ENCODE measurements around the gene MRPS22.

MRPS22 gene

GRCh38 chr3:139343895-139344856 is at the start of gene MRPS22:
Gene MRPS22 (plus strand): TSS chr3:139344020. CDS start chr3:139344027, 7 bp downstream.
- in situ Hi-C loops (cut with HindIII; ENCODE audit: low sequenced_read_pairs), result loop anchor here (10.0 kb wide), 1 partner anchor 229 kb away; no protein-coding TSS in a partner anchor
- peak within 1 kb of the TSS; percentile 82 for H3K4me3 ChIP-seq (ENCODE audit: low read depth, low read length)
- peak; percentile 75 for DNase-seq (ENCODE audit: low read depth)
- TF ChIP-seq, protein P1, sequence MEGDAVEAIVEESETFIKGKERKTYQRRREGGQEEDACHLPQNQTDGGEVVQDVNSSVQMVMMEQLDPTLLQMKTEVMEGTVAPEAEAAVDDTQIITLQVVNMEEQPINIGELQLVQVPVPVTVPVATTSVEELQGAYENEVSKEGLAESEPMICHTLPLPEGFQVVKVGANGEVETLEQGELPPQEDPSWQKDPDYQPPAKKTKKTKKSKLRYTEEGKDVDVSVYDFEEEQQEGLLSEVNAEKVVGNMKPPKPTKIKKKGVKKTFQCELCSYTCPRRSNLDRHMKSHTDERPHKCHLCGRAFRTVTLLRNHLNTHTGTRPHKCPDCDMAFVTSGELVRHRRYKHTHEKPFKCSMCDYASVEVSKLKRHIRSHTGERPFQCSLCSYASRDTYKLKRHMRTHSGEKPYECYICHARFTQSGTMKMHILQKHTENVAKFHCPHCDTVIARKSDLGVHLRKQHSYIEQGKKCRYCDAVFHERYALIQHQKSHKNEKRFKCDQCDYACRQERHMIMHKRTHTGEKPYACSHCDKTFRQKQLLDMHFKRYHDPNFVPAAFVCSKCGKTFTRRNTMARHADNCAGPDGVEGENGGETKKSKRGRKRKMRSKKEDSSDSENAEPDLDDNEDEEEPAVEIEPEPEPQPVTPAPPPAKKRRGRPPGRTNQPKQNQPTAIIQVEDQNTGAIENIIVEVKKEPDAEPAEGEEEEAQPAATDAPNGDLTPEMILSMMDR (IDR thresholded peaks at IDR 0.05; ENCODE audit: low read depth, low read length, missing control alignments), result no peak

- no peak overlapping the region for H3K4me3 ChIP-seq (ENCODE audit: low read depth, low read length)
- no peak for DNase-seq (ENCODE audit: low read depth)
- TF ChIP-seq, protein P1 (IDR thresholded peaks at IDR 0.05; ENCODE audit: low read depth, low read length, missing control alignments), result no peak
- in situ Hi-C loops (cut with HindIII; ENCODE audit: low sequenced_read_pairs), result no loop called here
Measured at GRCh38 chr3:139295040-139295439, 48.8 kb upstream of the MRPS22 start.

- in situ Hi-C loops (cut with HindIII; ENCODE audit: low sequenced_read_pairs), result no loop called here
- H3K4me3 ChIP-seq (ENCODE audit: low read depth, low read length), result no peak overlapping the region
Measured at GRCh38 chr3:139296141-139296718, 47.6 kb upstream of the MRPS22 start.

GRCh38 chr3:139297588-139298311 is 46.1 kb upstream of the MRPS22 start:
- in situ Hi-C loops (cut with HindIII; ENCODE audit: low sequenced_read_pairs), result no loop called here
- TF ChIP-seq, protein P1 (IDR thresholded peaks at IDR 0.05; ENCODE audit: low read depth, low read length, missing control alignments), result no peak
- DNase-seq (ENCODE audit: low read depth), result no peak
- H3K4me3 ChIP-seq (ENCODE audit: low read depth, low read length), result no peak overlapping the region

More at GRCh38 chr3:139296141-139296718, 47.6 kb upstream of the MRPS22 start:
- no peak for DNase-seq (ENCODE audit: low read depth)
- TF ChIP-seq, protein P1 (IDR thresholded peaks at IDR 0.05; ENCODE audit: low read depth, low read length, missing control alignments), result no peak

DNA sequence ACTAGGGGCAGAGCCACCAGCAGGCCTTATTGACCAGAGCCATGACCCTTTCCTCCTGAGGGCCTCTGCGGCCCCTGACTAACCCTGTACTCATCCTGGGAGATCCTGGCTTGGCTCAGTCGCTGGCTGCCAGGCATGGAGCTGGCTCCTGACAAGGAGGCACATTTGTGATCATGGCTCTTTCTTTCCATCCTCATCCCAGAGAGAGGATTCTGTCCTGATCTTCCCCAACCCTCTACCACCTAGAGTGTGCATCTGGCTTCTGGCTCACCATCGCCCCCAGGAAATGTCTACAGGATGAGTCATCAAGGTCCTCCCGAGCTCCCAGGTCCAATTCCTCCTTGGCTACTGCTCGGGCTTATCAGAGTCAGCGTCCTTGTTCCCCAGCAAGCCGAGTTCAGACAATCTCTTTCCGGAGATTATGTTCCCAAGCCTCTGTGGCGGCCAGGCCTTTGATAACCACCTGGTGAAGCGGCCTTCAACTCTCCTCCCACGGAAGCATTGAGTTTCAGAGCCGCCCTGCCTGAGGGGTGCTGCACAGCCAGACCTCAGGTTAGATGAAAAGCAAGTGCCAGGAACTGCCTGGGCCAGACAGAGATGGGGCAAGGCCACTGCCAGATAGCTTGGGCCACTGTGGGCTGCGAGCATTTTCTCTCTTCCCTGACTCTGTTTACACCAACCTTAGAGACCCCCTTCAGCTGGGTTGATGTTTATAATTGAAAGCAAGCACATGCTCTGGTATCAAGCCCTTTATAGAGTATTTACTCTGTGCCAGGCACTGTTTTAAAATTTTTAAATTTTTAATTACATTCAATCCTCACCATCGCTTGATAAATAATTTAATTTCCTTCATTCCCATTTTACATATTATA is 44.3 kb upstream of the MRPS22 start:
- in situ Hi-C loops (cut with HindIII; ENCODE audit: low sequenced_read_pairs), result loop anchor here (10.0 kb wide), 1 partner anchor 355 kb away; the partner anchor contains the start of genes FOXL2 and FOXL2NB
- no peak overlapping the region for H3K4me3 ChIP-seq (ENCODE audit: low read depth, low read length)
- no peak for DNase-seq (ENCODE audit: low read depth)
- TF ChIP-seq, protein P1 (IDR thresholded peaks at IDR 0.05; ENCODE audit: low read depth, low read length, missing control alignments), result no peak
